ENCODE measurements around the gene LBP.
A peak's percentile ranks its signal among the peaks of the same experiment; 100 is the strongest.
"Not testable (repeated sequence)": the region's sequence is repeated elsewhere in the genome, so short reads cannot be mapped to it uniquely, and the experiment has no call there.

LBP gene, protein sequence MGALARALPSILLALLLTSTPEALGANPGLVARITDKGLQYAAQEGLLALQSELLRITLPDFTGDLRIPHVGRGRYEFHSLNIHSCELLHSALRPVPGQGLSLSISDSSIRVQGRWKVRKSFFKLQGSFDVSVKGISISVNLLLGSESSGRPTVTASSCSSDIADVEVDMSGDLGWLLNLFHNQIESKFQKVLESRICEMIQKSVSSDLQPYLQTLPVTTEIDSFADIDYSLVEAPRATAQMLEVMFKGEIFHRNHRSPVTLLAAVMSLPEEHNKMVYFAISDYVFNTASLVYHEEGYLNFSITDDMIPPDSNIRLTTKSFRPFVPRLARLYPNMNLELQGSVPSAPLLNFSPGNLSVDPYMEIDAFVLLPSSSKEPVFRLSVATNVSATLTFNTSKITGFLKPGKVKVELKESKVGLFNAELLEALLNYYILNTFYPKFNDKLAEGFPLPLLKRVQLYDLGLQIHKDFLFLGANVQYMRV

DNA sequence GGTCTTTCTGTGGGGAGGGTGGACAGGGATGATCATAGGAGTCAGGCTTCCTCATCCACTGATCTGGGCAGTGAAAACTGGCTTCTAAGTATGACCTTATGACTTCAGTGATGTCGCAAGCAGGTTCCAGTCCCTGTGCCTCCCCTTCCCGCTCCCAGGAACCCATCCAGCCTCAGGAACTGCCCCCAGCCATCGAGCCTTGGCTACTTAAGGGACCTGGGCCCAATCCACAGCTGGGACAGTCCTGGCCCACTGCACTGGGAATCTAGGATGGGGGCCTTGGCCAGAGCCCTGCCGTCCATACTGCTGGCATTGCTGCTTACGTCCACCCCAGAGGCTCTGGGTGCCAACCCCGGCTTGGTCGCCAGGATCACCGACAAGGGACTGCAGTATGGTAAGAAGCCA lies at the start of gene LBP:
TSS of gene LBP (plus strand) at position 236 of the 405 bp plus-strand sequence. CDS start at position 271, 35 bp downstream.
- FAIRE-seq (no peak), DNase-seq (ENCODE audit: extremely low spot score, insufficient read length, low read depth) (no peak)

DNA sequence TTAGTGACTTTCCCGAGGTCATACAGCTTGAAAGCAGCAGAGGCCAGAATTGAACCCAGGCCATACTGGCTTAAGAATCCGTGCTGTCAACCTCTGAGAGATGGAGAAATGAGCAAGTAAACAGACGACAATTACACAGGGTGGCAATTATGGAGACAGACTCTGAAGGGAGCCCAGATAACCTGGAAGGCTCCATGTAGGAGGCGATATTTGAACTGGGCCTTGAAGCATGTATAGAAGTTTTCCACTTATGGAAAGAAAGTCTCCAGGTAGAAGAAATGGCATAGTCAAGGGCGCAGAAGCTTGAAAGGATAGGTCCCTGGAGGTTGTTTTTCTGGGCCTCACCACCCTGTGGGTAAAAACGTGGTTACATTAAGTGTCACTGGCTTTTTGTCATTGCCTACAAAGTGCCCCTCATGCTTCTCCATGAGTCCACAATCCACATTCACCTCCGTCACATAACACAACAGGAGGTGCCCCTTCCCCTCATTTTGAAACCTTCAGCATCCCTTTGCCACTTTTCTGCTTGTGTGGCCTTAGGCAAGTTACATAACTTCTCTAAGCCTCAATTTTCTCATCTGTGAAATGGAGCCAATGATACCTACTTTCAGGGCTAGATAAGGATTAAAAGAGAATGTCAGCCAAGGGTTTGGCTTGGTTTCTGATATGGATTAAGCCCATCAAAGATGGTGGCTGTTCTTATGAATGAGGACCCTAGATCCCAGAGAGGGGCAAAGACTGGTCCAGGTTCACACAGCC lies 48.2 kb upstream of the LBP start:
- FAIRE-seq = no peak
- DNase-seq (ENCODE audit: extremely low spot score, insufficient read length, low read depth) = no peak

DNA sequence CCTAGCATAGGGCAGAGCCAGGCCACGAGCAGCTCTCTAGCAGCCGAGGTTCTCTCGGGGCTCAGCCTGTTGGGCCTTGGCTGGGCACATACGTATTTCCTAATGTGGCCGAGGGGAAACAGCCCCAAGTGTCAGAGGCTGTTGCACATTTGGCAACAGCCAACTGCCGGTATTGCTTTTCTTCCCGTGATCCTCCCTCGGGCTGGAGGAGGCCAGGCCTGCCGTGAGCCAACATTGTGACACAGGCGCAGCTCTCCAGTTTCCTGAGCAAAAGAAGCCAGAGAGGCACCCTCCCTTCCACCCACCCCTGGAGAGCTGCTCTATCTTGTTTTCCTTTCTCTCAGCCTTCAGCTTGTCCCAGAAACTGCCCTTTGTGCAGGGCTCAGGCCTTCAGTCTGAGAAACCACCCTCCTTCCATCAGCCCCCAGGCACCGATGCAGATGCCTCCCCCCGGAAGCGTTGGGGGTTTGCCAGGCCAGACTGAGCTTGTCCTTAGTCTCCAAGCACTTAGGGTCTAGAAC lies 47.5 kb upstream of the LBP start:
- DNase-seq (ENCODE audit: extremely low spot score, insufficient read length, low read depth) (no peak), FAIRE-seq (no peak)

DNA sequence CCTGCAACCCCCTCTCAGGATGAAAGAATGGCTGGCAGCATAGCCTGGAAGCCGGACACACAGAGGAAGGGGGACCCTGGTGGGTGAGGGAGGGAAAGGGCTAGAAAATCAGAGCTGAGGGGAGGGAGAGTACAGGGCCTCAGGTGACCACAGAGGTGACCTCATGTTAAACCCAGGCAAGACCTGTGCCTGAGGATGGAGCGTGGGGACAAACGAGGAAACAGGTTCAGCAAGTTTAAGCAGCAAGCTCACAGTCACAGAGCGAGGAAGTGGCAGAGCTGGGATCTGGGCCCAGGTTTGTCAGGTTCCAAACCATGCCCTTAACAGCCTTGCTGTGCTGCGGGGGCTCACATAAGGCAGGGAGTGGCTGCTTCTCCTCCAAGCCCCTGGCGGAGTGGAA lies 46.3 kb upstream of the LBP start:
- DNase-seq (ENCODE audit: extremely low spot score, insufficient read length, low read depth) = no peak
- no peak for FAIRE-seq

- no peak for DNase-seq (ENCODE audit: extremely low spot score, insufficient read length, low read depth)
- FAIRE-seq = no peak
These were observed 45.8 kb upstream of the LBP start for GRCh38 chr20:38300438-38300837.

GRCh38 chr20:38301309-38301708 lies 45.0 kb upstream of the LBP start:
- no peak for DNase-seq (ENCODE audit: extremely low spot score, insufficient read length, low read depth)
- no peak for FAIRE-seq

- DNase-seq (ENCODE audit: extremely low spot score, insufficient read length, low read depth) (no peak), FAIRE-seq (no peak)
These were observed 43.5 kb upstream of the LBP start for GRCh38 chr20:38302786-38303185.

GRCh38 chr20:38303908-38304379 lies 42.3 kb upstream of the LBP start, which contains the start of gene BPI:
Gene BPI, plus strand, starts transcription at chr20:38304156. Its CDS starts 68 bp downstream, at chr20:38304224.
- DNase-seq (ENCODE audit: extremely low spot score, insufficient read length, low read depth) (no peak), FAIRE-seq (no peak)

- no peak for FAIRE-seq
These were observed 41.3 kb upstream of the LBP start for GRCh38 chr20:38304845-38305447.

DNA sequence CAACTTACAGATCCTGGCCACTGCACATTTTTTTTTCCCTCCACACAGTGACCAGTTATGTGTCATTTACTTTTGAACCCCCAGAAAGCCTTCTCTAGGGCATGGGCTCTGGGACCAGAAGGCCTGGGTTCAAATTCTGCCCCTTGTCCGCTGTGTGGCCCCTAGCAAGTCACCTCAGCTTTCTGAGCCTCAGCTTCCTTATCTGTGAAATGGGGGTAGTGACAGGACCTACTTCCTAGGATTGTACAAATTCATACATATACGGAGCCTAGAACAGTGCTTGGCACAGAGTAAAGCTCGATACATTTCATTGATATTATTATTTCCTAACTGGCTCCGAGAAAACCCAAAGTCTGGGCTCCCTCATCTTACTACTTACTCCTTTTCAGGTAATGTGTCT lies 40.7 kb upstream of the LBP start:
- no peak for FAIRE-seq
- no peak for DNase-seq (ENCODE audit: extremely low spot score, insufficient read length, low read depth)

More at GRCh38 chr20:38304845-38305447, 41.3 kb upstream of the LBP start:
- DNase-seq (ENCODE audit: extremely low spot score, insufficient read length, low read depth) = peak; percentile 11

GRCh38 chr20:38306379-38306778 lies 39.9 kb upstream of the LBP start:
- no peak for DNase-seq (ENCODE audit: extremely low spot score, insufficient read length, low read depth)

GRCh38 chr20:38307371-38308046 lies 38.8 kb upstream of the LBP start:
- no peak for DNase-seq (ENCODE audit: extremely low spot score, insufficient read length, low read depth)
- no peak for FAIRE-seq

More at GRCh38 chr20:38306379-38306778, 39.9 kb upstream of the LBP start:
- no peak for FAIRE-seq

DNA sequence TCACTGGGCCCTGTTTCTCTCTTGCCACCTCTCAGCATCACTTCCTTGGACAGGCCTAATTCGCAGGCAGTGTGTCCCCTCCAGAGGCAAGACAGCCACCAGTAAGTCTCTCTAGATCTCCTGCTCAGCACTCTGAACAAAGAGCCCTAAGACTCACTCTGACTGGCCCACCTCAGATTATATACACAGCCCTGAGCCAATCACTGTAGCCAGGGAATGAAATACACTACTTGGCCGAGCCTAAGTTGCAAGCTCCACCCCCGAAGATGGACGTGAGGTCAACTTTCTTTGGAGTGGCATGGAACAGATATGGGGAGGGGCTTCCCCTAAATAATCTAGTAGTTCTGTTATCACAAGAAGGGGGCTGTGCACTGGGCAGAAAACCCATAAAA lies 38.2 kb upstream of the LBP start:
- no peak for FAIRE-seq
- no peak for DNase-seq (ENCODE audit: extremely low spot score, insufficient read length, low read depth)

DNA sequence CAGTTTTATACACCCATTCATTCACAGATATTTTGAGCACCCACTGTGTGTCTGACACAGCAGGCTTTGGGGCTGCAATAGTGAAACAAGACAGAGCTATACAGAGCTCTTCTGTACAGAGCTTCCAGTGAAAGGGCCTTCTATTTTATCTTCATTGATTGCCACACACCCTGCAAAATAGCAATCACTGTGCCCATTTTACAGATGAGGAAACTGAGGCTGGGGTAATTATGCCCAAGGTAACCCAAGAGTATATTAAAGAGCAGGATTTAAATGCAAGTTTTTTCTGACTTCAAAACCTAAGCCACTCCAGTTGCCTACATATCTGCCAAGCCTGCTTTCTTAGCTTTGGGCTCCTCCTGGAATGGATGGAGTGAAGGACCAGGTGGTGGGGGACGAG lies 37.8 kb upstream of the LBP start:
- FAIRE-seq (no peak), DNase-seq (ENCODE audit: extremely low spot score, insufficient read length, low read depth) (no peak)

DNA sequence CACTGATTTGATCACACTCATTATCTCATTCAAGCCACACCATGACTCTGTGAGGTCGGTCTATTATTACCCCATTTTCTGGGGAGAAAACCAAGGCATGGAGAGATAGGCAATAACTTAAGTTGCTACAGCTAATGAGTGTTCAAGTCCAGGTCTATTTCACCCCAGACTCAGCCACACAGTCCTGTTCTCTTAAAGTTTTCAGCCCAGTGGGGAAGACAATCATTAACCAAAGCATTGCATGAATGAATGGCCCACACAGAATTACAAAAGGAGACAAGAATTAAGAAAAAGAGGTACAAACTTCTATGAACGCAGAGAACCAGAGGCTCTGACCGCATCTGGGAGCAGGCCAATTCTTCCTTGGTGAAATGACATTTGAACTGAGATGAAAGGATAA lies 35.2 kb upstream of the LBP start:
- FAIRE-seq (no peak), DNase-seq (ENCODE audit: extremely low spot score, insufficient read length, low read depth) (no peak)

DNA sequence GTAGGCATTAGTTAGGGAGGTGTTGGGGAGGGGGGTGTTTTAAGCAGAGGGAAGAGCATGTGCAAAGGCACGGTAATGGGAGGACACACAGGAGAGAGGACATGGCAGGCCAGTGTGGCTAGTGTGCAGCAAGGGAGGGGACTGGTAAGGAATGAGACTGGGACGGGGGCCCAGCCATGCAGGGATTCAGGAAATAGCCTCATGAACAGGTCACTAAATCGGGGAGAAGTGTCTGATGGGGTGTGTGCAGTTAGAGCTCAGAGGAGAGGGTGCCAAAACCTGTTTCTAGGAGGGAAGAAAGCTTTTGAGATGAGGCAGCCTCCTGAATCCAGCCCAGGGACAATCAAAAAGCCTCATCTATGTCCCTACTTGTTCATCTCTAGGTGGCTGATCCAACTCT lies 34.8 kb upstream of the LBP start:
- DNase-seq (ENCODE audit: extremely low spot score, insufficient read length, low read depth) (no peak), FAIRE-seq (no peak)

DNA sequence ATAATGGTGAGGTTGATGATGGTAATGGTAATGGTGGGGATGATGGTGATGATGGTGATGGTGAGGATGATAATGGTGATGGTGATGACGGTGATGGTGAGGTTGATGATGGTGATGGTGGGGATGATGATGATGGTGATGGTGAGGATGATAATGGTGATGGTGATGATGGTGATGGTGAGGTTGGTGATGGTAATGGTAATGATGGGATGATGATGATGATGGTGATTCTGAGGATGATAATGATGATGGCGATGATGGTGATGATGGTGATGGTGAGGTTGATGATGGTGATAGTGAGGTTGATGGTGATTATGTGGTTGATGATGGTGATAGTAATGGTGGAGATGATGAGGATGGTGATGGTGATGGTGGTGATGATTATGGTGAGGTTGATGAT lies 32.6 kb upstream of the LBP start:
- no peak for FAIRE-seq

GRCh38 chr20:38314350-38314749 lies 31.9 kb upstream of the LBP start:
- FAIRE-seq; DNase-seq (ENCODE audit: extremely low spot score, insufficient read length, low read depth): not testable (repeated sequence)

More for the DNA sequence above, 32.6 kb upstream of the LBP start:
- no peak for DNase-seq (ENCODE audit: extremely low spot score, insufficient read length, low read depth)

DNA sequence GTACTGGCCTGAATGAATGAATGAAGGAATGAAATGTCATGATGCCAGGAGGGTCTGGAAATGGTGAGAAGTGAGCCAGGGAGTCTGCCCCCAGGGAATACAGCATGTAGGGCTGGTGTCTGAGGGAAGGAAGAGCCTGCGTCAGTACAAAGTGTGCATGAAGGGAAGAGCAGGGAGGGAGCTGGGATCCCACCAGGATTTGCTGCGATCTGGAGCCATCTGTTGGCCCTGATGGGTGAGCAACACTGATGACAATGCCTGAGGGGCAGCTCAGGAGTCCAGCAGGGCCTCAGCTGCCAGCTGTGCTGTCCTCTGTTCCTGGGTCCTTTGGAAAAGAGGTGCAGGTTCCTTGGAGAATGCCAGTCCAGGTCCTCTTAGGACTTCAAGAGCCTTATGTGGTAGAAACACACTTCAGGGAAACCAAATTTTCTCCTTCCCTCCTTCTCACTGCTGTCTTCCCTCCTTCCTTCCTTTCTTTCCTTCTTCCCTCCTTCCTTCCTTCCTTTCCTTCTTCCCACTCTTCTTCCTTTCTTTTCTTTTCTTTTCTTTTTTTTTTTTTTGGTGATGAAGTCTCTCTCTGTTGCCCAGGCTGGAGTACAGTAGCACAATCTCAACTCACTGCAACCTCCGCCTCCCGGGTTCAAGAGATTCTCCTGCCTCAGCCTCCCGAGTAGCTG lies 30.9 kb upstream of the LBP start:
- FAIRE-seq = no peak

More for the DNA sequence above, 30.9 kb upstream of the LBP start:
- no peak for DNase-seq (ENCODE audit: extremely low spot score, insufficient read length, low read depth)
